ENCODE results near the gene ARHGAP23. TPM values are rescaled to one million over a fixed set of nuclear protein-coding genes. Genes with fewer than 3 reads are reported as not detected.

The ARHGAP23 gene
- total RNA-seq, 1 experiment from 2014 or later = 129 TPM

DNA sequence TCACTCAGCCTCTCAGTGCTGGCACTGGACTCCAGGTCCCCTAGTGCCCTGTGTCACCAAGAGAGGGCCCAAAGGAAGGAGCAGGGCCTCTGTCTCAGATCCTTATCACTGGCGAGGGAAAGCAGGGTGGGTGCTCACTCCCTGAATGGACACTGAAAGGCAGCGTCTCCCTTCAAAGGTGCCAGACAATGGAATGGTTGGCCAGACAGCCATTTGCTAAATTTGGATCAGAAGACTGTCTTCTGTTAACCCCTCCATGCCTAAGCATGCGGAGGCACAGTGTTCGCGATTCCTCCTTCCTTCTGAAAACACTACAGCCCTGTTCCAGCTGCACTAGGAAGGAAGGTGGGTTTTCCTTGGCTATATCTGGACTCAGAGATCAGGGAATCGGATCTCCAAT is 129.1 kb downstream of the ARHGAP23 start:
- H3K4me3 ChIP-seq = peak overlapping the region; percentile 31; the same call in 1 of the 2 replicates
- peaks cover 54% of the 10 kb centered on the region for H3K4me1 ChIP-seq (replicated peaks; ENCODE audit: insufficient read depth)
- no peak for DNase-seq
- peaks cover 60% of the 10 kb centered on the region for H3F3A ChIP-seq (ENCODE audit: insufficient read depth, low read depth)
- CTCF ChIA-PET = interaction anchor here (0.5 to 2.7 kb wide), 15 partner anchors 18 to 211 kb away, joined by 3 to 27 read pairs (median 4); partner anchors contain the start of genes SOCS7 and SRCIN1
- H4K20me1 ChIP-seq (ENCODE audit: insufficient read depth) = peaks cover 12% of the 10 kb centered on the region
- POLR2A ChIA-PET (ENCODE audit: unreplicated experiment) = interaction anchor here (0.6 kb wide), 2 partner anchors 45 to 681 kb away, joined by 3 to 6 read pairs; no protein-coding TSS in a partner anchor
- H2AFZ ChIP-seq = no peak overlapping the region
- peak overlapping the region; percentile 75 for H3K4me2 ChIP-seq
- no peaks in the 10 kb centered on the region for H3K9me2 ChIP-seq (ENCODE audit: insufficient read depth)
- no peaks in the 10 kb centered on the region for H3K9me3 ChIP-seq (ENCODE audit: insufficient read depth, low read depth)
- no TSS peak for BruUV-seq (replicated peaks)
- H3K27me3 ChIP-seq (ENCODE audit: insufficient read depth, low read depth) = no peaks in the 10 kb centered on the region
- no peaks in the 10 kb centered on the region for H3K36me3 ChIP-seq (ENCODE audit: low read depth)
- peak overlapping the region; percentile 91 for H3K27ac ChIP-seq
- no peak for TF ChIP-seq EZH2 (IDR thresholded peaks at IDR 0.05; ENCODE audit: low read depth)
- TF ChIP-seq CTCF (conservative IDR thresholded peaks at IDR 0.05) = no peak
- H3K79me2 ChIP-seq (ENCODE audit: low read depth) = no peaks in the 10 kb centered on the region
- intact Hi-C loops (cut with micrococcal nuclease; ENCODE audit: unreplicated experiment) = loop anchor here (5.0 kb wide), 1 partner anchor 40 kb away; no protein-coding TSS in a partner anchor

DNA sequence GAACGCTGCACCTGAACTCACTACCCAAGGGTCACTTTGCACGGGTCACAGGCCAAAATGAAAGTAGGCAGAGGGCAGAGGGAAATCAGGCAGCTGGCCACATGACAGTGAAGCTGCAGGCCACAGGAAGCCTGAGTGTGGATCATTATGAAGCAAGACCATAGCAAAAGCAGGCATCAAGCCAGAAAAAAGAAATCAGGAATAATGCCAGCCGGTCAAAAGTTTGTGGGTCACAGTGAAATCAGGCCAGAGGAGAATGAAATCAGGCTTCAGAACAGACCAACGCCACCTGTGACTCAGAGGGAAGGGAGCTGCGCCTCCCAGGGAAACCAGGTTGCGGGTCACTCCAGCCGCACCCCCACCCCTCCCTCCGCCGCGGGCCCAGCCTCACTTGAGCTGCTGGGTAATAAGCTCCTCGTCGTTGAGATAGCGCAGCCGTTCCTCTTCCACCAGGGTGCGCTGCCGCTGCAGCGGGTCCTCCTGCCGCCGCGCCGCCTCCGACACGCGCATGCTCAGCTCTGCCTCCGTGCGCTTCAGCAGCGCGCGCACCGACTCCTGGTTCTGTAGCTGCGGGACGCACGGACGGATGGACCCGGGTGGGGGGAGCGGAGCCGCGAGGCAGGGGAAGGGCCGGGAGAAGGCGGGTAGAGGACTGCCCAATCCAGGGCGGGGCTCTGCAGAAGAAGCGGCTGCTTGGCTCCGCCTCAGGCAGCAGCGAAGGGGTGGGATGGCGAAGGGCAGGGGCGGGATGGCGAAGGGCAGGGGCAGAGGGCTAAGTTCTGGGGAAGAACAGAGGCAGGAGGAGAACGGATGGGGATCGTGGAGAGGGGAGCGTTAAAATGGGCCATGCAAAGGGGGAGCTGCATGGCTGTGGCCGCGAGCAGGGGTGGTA is 129.8 kb downstream of the ARHGAP23 start:
- no peaks in the 10 kb centered on the region for H3K79me2 ChIP-seq (ENCODE audit: low read depth)
- peak; percentile 95 to 96 for DNase-seq
- POLR2A ChIA-PET (ENCODE audit: unreplicated experiment) = interaction anchor here (0.5 to 0.8 kb wide), 9 partner anchors 24 to 680 kb away, joined by 3 to 6 read pairs (median 3); partner anchors contain the start of gene RPL19
- CTCF ChIA-PET = interaction anchor here (0.5 to 2.7 kb wide), 17 partner anchors 17 to 212 kb away, joined by 3 to 27 read pairs (median 4); partner anchors contain the start of genes SOCS7 and SRCIN1
- H4K20me1 ChIP-seq (ENCODE audit: insufficient read depth) = peaks cover 12% of the 10 kb centered on the region
- H3K27ac ChIP-seq = peak overlapping the region; percentile 91
- H3K4me2 ChIP-seq = peak overlapping the region; percentile 91
- peak overlapping the region; percentile 70; the same call in 1 of the 2 replicates for H2AFZ ChIP-seq
- no TSS peak for BruUV-seq (replicated peaks)
- H3F3A ChIP-seq (ENCODE audit: insufficient read depth, low read depth) = peaks cover 60% of the 10 kb centered on the region
- intact Hi-C loops (cut with micrococcal nuclease; ENCODE audit: unreplicated experiment) = loop anchor here (1.0 to 5.0 kb wide), 4 partner anchors 15 to 105 kb away; no protein-coding TSS in a partner anchor
- H3K9me2 ChIP-seq (ENCODE audit: insufficient read depth) = no peaks in the 10 kb centered on the region
- H3K4me3 ChIP-seq = peak overlapping the region; percentile 57; the same call in 1 of the 2 replicates
- no peaks in the 10 kb centered on the region for H3K9me3 ChIP-seq (ENCODE audit: insufficient read depth, low read depth)
- peaks cover 54% of the 10 kb centered on the region for H3K4me1 ChIP-seq (replicated peaks; ENCODE audit: insufficient read depth)
- H3K27me3 ChIP-seq (ENCODE audit: insufficient read depth, low read depth) = no peaks in the 10 kb centered on the region
- H3K36me3 ChIP-seq (ENCODE audit: low read depth) = no peaks in the 10 kb centered on the region
- TF ChIP-seq CTCF (conservative IDR thresholded peaks at IDR 0.05) (peak; percentile 78), EZH2 (IDR thresholded peaks at IDR 0.05; ENCODE audit: low read depth) (no peak)

- H3F3A ChIP-seq (ENCODE audit: insufficient read depth, low read depth) = peaks cover 60% of the 10 kb centered on the region
- peaks cover 12% of the 10 kb centered on the region for H4K20me1 ChIP-seq (ENCODE audit: insufficient read depth)
- TF ChIP-seq CTCF (conservative IDR thresholded peaks at IDR 0.05) (no peak), EZH2 (IDR thresholded peaks at IDR 0.05; ENCODE audit: low read depth) (no peak)
- no peaks in the 10 kb centered on the region for H3K9me3 ChIP-seq (ENCODE audit: insufficient read depth, low read depth)
- no peaks in the 10 kb centered on the region for H3K36me3 ChIP-seq (ENCODE audit: low read depth)
- CTCF ChIA-PET = interaction anchor here (0.7 to 2.7 kb wide), 9 partner anchors 21 to 209 kb away, joined by 3 to 27 read pairs (median 4); partner anchors contain the start of gene SRCIN1
- no TSS peak for BruUV-seq (replicated peaks)
- POLR2A ChIA-PET (ENCODE audit: unreplicated experiment) = interaction anchor here (0.5 to 0.6 kb wide), 4 partner anchors 105 to 631 kb away, joined by 3 to 4 read pairs (median 4); no protein-coding TSS in a partner anchor
- no peaks in the 10 kb centered on the region for H3K9me2 ChIP-seq (ENCODE audit: insufficient read depth)
- peak overlapping the region; percentile 57 for H3K4me3 ChIP-seq
- intact Hi-C loops (cut with micrococcal nuclease; ENCODE audit: unreplicated experiment) = loop anchor here (1.0 to 5.0 kb wide), 4 partner anchors 14 to 105 kb away; no protein-coding TSS in a partner anchor
- peak overlapping the region; percentile 79 for H3K27ac ChIP-seq
- H3K27me3 ChIP-seq (ENCODE audit: insufficient read depth, low read depth) = no peaks in the 10 kb centered on the region
- peak overlapping the region; percentile 70; the same call in 1 of the 2 replicates for H2AFZ ChIP-seq
- H3K4me2 ChIP-seq = peak overlapping the region; percentile 91
- H3K4me1 ChIP-seq (replicated peaks; ENCODE audit: insufficient read depth) = peaks cover 54% of the 10 kb centered on the region
- DNase-seq = no peak
- no peaks in the 10 kb centered on the region for H3K79me2 ChIP-seq (ENCODE audit: low read depth)
These were observed 130.4 kb downstream of the ARHGAP23 start for GRCh38 chr17:38558728-38559050.
